Breast epithelium (tissue), 3 donors: ENCODE results near the gene TMEM176B.

ENCODE experiments used
- CTCF ChIP-seq, 3 donors: fragments of 450-650 bp; IDR thresholded peaks; one replicate each; pipeline ENCODE4 v1.5.1; 2016 to 2017; ENCODE audit warnings: antibody characterized with exemption in 3 of 3, mild to moderate bottlenecking in 3 of 3, moderate library complexity in 3 of 3
- POLR2A ChIP-seq: fragments of 450-650 bp; IDR thresholded peaks from one replicate; pipeline ENCODE4 v1.6.1; 2016; ENCODE audit warnings: antibody characterized with exemption, mild to moderate bottlenecking, moderate library complexity

DNA sequence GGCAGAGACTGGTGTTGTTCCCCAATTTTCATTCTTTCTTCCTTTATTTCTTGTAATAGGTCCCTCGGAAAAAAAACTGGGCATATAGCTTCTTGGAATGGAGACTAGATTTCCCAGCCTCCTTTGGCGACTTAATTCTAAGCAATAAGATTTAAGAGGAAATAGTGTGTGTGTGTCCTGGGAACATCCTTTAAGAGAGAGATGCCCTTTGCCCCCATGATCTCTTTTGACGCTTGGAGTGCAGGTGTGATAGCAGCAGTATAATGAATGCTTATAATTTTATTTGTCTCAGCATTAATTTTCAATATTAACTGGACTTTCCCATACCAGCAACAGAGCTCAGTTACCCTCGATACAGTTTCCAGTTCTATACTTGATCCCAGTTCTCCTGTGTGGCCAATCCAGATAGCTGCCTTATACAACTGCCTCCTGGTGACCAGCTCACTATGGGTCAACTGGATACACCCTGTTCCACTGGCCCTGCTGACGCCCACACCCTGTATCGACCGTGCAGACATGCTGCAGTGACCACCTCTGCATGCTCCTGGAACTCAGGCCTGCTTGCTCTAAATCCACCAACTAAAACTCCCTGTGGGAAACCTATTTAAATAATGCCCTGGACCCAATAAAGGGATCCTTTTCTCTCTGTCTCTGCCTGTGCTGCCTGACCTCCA is 14.3 kb upstream of the TMEM176B start:
- no peak for TF ChIP-seq CTCF (IDR thresholded peaks at IDR 0.05)
- TF ChIP-seq POLR2A, result no peak
